GM12878 (cell line): ENCODE measurements around the gene OLFML2A. TPM values are rescaled to one million over a fixed set of nuclear protein-coding genes. Genes with fewer than 3 reads are reported as not detected.

ENCODE experiments used
- ATAC-seq: fragments of 200-7000 bp; cut with Tn5 transposase; 3 replicates; pipeline ENCODE4 v1.9.1; 2020; ENCODE audit warnings: mild to moderate bottlenecking, moderate library complexity
- BruUV-seq: library from RNA; stranded (reverse); fragments of 400-500 nt; replicated peaks from 2 replicates; lab custom pipeline; 2021; lab: Mats Ljungman, UMichigan
- CTCF ChIA-PET: fragments of 300-600 bp; sonication (Branson Sonifier 250); formaldehyde crosslinking; extraction: SDS; loops from one replicate; lab custom pipeline; 2021; ENCODE audit warnings: inconsistent platforms; lab: Yijun Ruan, JAX
- POLR2A ChIA-PET: fragments of 350-600 bp; formaldehyde crosslinking; extraction: SDS; loops from one replicate; lab custom pipeline; 2021; ENCODE audit warnings: inconsistent platforms; lab: Charles Lee
- RAD21 ChIA-PET: fragments of 300-600 bp; sonication (Branson Sonifier 250); formaldehyde crosslinking; loops from one replicate; lab custom pipeline; 2023; ENCODE audit warnings: antibody characterized with exemption; ENCODE audit not compliant: unreplicated experiment; lab: Charles Lee
- SMC1A ChIA-PET: fragments of 300-600 bp; sonication (Branson Sonifier 250); formaldehyde crosslinking; loops from one replicate; lab custom pipeline; 2023; ENCODE audit not compliant: unreplicated experiment, uncharacterized antibody; lab: Charles Lee
- DNase-seq: peaks from one replicate; pipeline ENCODE4 v3.0.0-alpha.2; 2011; ENCODE audit warnings: low read depth, low spot score
- FAIRE-seq: peaks from 3 replicates; lab custom pipeline; 2011; peaks lifted over from hg19 to GRCh38; lab: Jason Lieb, UNC
- H2AFZ ChIP-seq: 2 replicates; pipeline ENCODE4 v1.6.0; 2011; ENCODE audit warnings: low read depth, low read length, control low read depth; ENCODE audit not compliant: control insufficient read depth
- H3K27ac ChIP-seq: 2 replicates; pipeline ENCODE4 v1.5.1; 2011; ENCODE audit warnings: control low read depth; ENCODE audit not compliant: control insufficient read depth, insufficient read depth
- H3K27me3 ChIP-seq, 2 experiments: replicated peaks in 1 of 2; 2 replicates each; pipeline versions ENCODE4 v1.6.0 to v1.6.1; 2011; ENCODE audit warnings: low read length in 1 of 2; ENCODE audit not compliant: control insufficient read depth in 2 of 2, insufficient read depth in 2 of 2
- H3K36me3 ChIP-seq, 2 experiments: 2 replicates each; pipeline ENCODE4 v1.5.1; 2011; ENCODE audit warnings: low read length in 1 of 2; ENCODE audit not compliant: control insufficient read depth in 2 of 2, insufficient read depth in 2 of 2
- H3K4me1 ChIP-seq: 2 replicates; pipeline ENCODE4 v1.6.1; 2011; ENCODE audit warnings: mild to moderate bottlenecking, low read length, moderate library complexity, mixed read lengths; ENCODE audit not compliant: control insufficient read depth, insufficient read depth
- H3K4me2 ChIP-seq: 2 replicates; pipeline ENCODE4 v1.6.0; 2011; ENCODE audit warnings: control low read depth; ENCODE audit not compliant: control insufficient read depth, insufficient read depth
- H3K4me3 ChIP-seq: fragments of 200-600 bp; sonication (generic); 2 replicates; pipeline ENCODE4 v1.5.1; 2016
- H3K79me2 ChIP-seq: 2 replicates; pipeline ENCODE4 v1.6.0; 2011; ENCODE audit warnings: low read length; ENCODE audit not compliant: control insufficient read depth, insufficient read depth
- H3K9ac ChIP-seq: 2 replicates; pipeline ENCODE4 v1.8.0; 2011; ENCODE audit warnings: low read length, control low read depth, mixed read lengths; ENCODE audit not compliant: control insufficient read depth, insufficient read depth
- H3K9me3 ChIP-seq: replicated peaks from 3 replicates; pipeline ENCODE4 v1.5.1; 2011; ENCODE audit warnings: mild to moderate bottlenecking, low read length; ENCODE audit not compliant: control insufficient read depth, insufficient read depth
- H4K20me1 ChIP-seq: 2 replicates; pipeline ENCODE4 v1.6.0; 2011; ENCODE audit not compliant: control insufficient read depth, insufficient read depth
- ASH2L ChIP-seq: fragments of 300-600, 200-600 bp; sonication (generic); IDR thresholded peaks from 2 replicates; pipeline ENCODE4 v1.6.1; 2017; ENCODE audit warnings: low read depth, mild to moderate bottlenecking, borderline replicate concordance
- ATF3 ChIP-seq: IDR thresholded peaks from 2 replicates; pipeline ENCODE4 v1.6.1; 2011; ENCODE audit warnings: low read depth, mild to moderate bottlenecking, low read length, moderate library complexity, borderline replicate concordance; ENCODE audit errors: extremely low read depth
- CREB1 ChIP-seq: IDR thresholded peaks from 2 replicates; pipeline ENCODE4 v1.6.1; 2012; ENCODE audit warnings: low read depth, mild to moderate bottlenecking, inconsistent platforms
- EGR1 ChIP-seq, 2 experiments: IDR thresholded peaks; 1 replicate in 1 of 2; 2 replicates in 1 of 2; pipeline ENCODE4 v1.6.1; 2011 to 2012; ENCODE audit warnings: low read depth in 2 of 2, low read length in 2 of 2, borderline replicate concordance in 1 of 2, mild to moderate bottlenecking in 1 of 2, moderate library complexity in 1 of 2
- NKRF ChIP-seq: fragments of 450-650 bp; conservative IDR thresholded peaks from 2 replicates; pipeline ENCODE4 v1.6.1; 2017; ENCODE audit warnings: mild to moderate bottlenecking, moderate library complexity
- NR2C1 ChIP-seq: fragments of 450-650 bp; IDR thresholded peaks from 2 replicates; pipeline ENCODE4 v1.6.1; 2017; ENCODE audit warnings: antibody characterized with exemption, mild to moderate bottlenecking, moderate library complexity
- RAD51 ChIP-seq: fragments of 450-650 bp; IDR thresholded peaks from 2 replicates; pipeline ENCODE4 v1.6.1; 2016; ENCODE audit warnings: moderate library complexity, mild to moderate bottlenecking, inconsistent platforms
- RELB ChIP-seq: fragments of 450-650 bp; IDR thresholded peaks from 2 replicates; pipeline ENCODE4 v1.6.1; 2017; ENCODE audit warnings: low read depth, mild to moderate bottlenecking, moderate library complexity
- SREBF1 ChIP-seq: IDR thresholded peaks from 2 replicates; pipeline ENCODE4 v1.6.1; 2012; ENCODE audit warnings: mild to moderate bottlenecking, low read length
- SUPT20H ChIP-seq: IDR thresholded peaks from 2 replicates; pipeline ENCODE4 v1.6.1; 2011; ENCODE audit warnings: low read depth, mild to moderate bottlenecking, low read length, moderate library complexity, borderline replicate concordance; ENCODE audit not compliant: control insufficient read depth
- TBL1XR1 ChIP-seq: IDR thresholded peaks from 2 replicates; pipeline ENCODE4 v1.6.1; 2012; ENCODE audit warnings: low read depth, low read length, improper control_type of control experiment
- USF1 ChIP-seq: IDR thresholded peaks from 2 replicates; pipeline ENCODE4 v1.6.1; 2011; ENCODE audit warnings: borderline replicate concordance, low read depth, mild to moderate bottlenecking, moderate library complexity, mixed read lengths, low read length; ENCODE audit not compliant: insufficient read depth; ENCODE audit errors: extremely low read length
- ZBED1 ChIP-seq: IDR thresholded peaks from 2 replicates; pipeline ENCODE4 v1.6.1; 2016; ENCODE audit warnings: borderline replicate concordance
- ZNF24 ChIP-seq: fragments of 450-650 bp; IDR thresholded peaks from 2 replicates; pipeline ENCODE4 v1.6.1; 2017; ENCODE audit warnings: antibody characterized with exemption, mild to moderate bottlenecking
- WGBS: methylation state at CpG from one replicate; pipeline ENCODE4 v1.1.6; 2016; ENCODE audit warnings: low lambda C conversion rate; ENCODE audit not compliant: insufficient replicate concordance, insufficient coverage; ENCODE audit errors: missing lambda C conversion rate; 5-methylcytosine and 5-hydroxymethylcytosine counted together
- in situ Hi-C: fragments of 300-500 bp; cut with MboI; formaldehyde crosslinking; loops from 9 replicates; pipeline ENCODE4 v1.14.3; 2018; ENCODE audit warnings: mixed read lengths
- intact Hi-C: fragments of 100-400 bp; cut with micrococcal nuclease; formaldehyde crosslinking; loops from one replicate; pipeline ENCODE4 v1.14.2; 2022; ENCODE audit not compliant: unreplicated experiment
- polyA plus RNA-seq, 11 experiments: library from polyadenylated mRNA; depleted of rRNA in 4 of 11; unstranded in 6 of 11; stranded (reverse) in 5 of 11; fragments of >200 nt; fragmentation: Nextera tagmentation in 4 of 11; fragmentation: Illumina TruSeq in 1 of 11; extraction: Ambion mirVana in 4 of 11; extraction: Trizol in 1 of 11; gene quantifications; 1 replicate in 1 of 11; 2 replicates in 10 of 11; pipeline versions ENCODE4 v1.2.1 to v1.2.3, GENCODE V29; 2011 to 2016; ENCODE audit warnings: inconsistent platforms in 2 of 11, missing spikeins in 2 of 11, low read depth in 1 of 11
- total RNA-seq, 4 experiments: library from RNA; depleted of rRNA in 3 of 4; stranded (reverse); fragments of >200 nt in 3 of 4; fragmentation: Illumina TruSeq in 1 of 4; extraction: Trizol in 1 of 4; gene quantifications; 2 replicates each; pipeline versions ENCODE4 v1.2.1 to v1.2.3, GENCODE V29; 2013 to 2021
- TF ChIP-seq, protein P1 (sequence below): fragments of 450-650 bp; formaldehyde crosslinking; IDR thresholded peaks from 2 replicates; pipeline ENCODE4 v1.5.0; 2022; ENCODE audit warnings: mild to moderate bottlenecking, missing genetic modification characterization

The OLFML2A gene
- total and polyA plus RNA-seq, 10 of the 15 experiments (the other 5 are each of a cell fraction or from before 2014, with no cell fraction given), result 0.02 to 0.13 (median 0.10) TPM; not detected in 4

DNA sequence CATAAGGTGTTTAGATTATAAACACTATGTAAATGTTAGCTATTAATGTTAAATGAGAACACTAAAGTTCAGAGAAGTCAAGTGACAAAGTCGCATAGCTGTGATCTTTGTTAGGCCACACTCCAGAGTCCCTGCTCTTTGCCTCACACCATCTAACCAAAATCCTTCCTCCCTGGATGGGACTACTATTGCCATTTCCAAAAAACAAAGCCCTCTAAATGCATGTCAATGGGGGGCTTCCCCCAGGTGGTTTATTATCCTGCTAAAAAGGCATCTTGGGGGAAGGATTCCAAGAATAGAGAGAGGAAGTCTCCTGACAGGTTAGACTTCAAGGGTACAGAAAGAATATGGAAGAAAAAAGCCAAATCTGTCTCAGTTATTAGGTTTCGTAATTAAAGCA is 16.2 kb upstream of the OLFML2A start:
- Histone ChIP-seq H2AFZ (no peak overlapping the region), H3K4me1 (peaks cover 14% of the 10 kb centered on the region), H3K79me2 (peaks cover 43% of the 10 kb centered on the region), H3K9ac (no peak overlapping the region), H3K27me3 (no peaks in the 10 kb centered on the region), H3K4me3 (no peak overlapping the region), H3K27ac (no peak overlapping the region), H3K9me3 (no peaks in the 10 kb centered on the region), H4K20me1 (no peaks in the 10 kb centered on the region), H3K4me2 (no peak overlapping the region), H3K36me3 (no peaks in the 10 kb centered on the region)
- RAD21 ChIA-PET, result interaction anchor here (0.9 to 2.6 kb wide), 4 partner anchors 9 to 224 kb away, joined by 3 to 6 read pairs (median 5); no protein-coding TSS in a partner anchor
- DNase-seq (no peak), FAIRE-seq (no peak), ATAC-seq (no peak)
- POLR2A ChIA-PET, result interaction anchor here (0.6 kb wide), 1 partner anchor 9 kb away, joined by 4 read pairs; no protein-coding TSS in a partner anchor
- BruUV-seq, result no TSS peak
- in situ Hi-C loops (no loop called here), intact Hi-C loops (no loop called here)
- SMC1A ChIA-PET, result interaction anchor here (1.4 to 7.7 kb wide), 3 partner anchors 12 to 143 kb away, joined by 5 to 105 read pairs (median 17); no protein-coding TSS in a partner anchor
- CTCF ChIA-PET, result interaction anchor here (0.7 to 13.9 kb wide), 4 partner anchors 9 to 144 kb away, joined by 3 to 201 read pairs (median 92); partner anchors contain the start of gene WDR38
- WGBS, result 100% methylated on average over 2 of the region's 2 CpGs
- TF ChIP-seq ASH2L (no peak), ATF3 (no peak), SREBF1 (no peak), SUPT20H (no peak), TBL1XR1 (no peak), RAD51 (no peak), ZNF24 (no peak), EGR1 (IDR thresholded peaks at IDR 0.05; ENCODE audit: borderline replicate concordance in 1 of 2, low read depth in 2 of 2, low read length in 2 of 2) (no peak), RELB (no peak), USF1 (no peak), NR2C1 (no peak), ZBED1 (no peak), NKRF (no peak), CREB1 (no peak)
- TF ChIP-seq, protein P1, sequence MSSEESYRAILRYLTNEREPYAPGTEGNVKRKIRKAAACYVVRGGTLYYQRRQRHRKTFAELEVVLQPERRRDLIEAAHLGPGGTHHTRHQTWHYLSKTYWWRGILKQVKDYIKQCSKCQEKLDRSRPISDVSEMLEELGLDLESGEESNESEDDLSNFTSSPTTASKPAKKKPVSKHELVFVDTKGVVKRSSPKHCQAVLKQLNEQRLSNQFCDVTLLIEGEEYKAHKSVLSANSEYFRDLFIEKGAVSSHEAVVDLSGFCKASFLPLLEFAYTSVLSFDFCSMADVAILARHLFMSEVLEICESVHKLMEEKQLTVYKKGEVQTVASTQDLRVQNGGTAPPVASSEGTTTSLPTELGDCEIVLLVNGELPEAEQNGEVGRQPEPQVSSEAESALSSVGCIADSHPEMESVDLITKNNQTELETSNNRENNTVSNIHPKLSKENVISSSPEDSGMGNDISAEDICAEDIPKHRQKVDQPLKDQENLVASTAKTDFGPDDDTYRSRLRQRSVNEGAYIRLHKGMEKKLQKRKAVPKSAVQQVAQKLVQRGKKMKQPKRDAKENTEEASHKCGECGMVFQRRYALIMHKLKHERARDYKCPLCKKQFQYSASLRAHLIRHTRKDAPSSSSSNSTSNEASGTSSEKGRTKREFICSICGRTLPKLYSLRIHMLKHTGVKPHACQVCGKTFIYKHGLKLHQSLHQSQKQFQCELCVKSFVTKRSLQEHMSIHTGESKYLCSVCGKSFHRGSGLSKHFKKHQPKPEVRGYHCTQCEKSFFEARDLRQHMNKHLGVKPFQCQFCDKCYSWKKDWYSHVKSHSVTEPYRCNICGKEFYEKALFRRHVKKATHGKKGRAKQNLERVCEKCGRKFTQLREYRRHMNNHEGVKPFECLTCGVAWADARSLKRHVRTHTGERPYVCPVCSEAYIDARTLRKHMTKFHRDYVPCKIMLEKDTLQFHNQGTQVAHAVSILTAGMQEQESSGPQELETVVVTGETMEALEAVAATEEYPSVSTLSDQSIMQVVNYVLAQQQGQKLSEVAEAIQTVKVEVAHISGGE (CRISPR knock-in tag), result no peak
